OCI-LY7 (cell line): Measurements from ENCODE around the gene GALNT17. TPM values are rescaled to one million over a fixed set of nuclear protein-coding genes. Genes with fewer than 3 reads are reported as not detected.

Source experiments
- BruUV-seq: library from RNA; stranded (reverse); fragments of 400-500 nt; replicated peaks from 2 replicates; lab custom pipeline; 2021; lab: Mats Ljungman, UMichigan
- CTCF ChIA-PET: fragments of 300-600 bp; sonication (Branson Sonifier 250); formaldehyde crosslinking; loops from one replicate; lab custom pipeline; 2022; ENCODE audit warnings: antibody characterized with exemption; ENCODE audit not compliant: unreplicated experiment; lab: Charles Lee
- POLR2A ChIA-PET: fragments of 300-600 bp; sonication (Branson Sonifier 250); formaldehyde crosslinking; loops from one replicate; lab custom pipeline; 2022; ENCODE audit warnings: antibody characterized with exemption; lab: Charles Lee
- DNase-seq: peaks from one replicate; pipeline ENCODE4 v3.0.0-alpha.2; 2015; ENCODE audit warnings: low spot score
- H2AFZ ChIP-seq: fragments of 200-600 bp; sonication (generic), shearing (Covaris generic); 2 replicates; pipeline ENCODE4 v1.6.1; 2014; ENCODE audit warnings: mild to moderate bottlenecking, antibody characterized with exemption, low read length, moderate library complexity
- H3K27ac ChIP-seq: fragments of 200-600 bp; sonication (generic); 2 replicates; pipeline ENCODE4 v1.5.1; 2014; ENCODE audit warnings: mixed run types, low read depth, mild to moderate bottlenecking, moderate library complexity, low read length, inconsistent platforms; ENCODE audit not compliant: poor library complexity, severe bottlenecking
- H3K36me3 ChIP-seq: fragments of 200-600 bp; sonication (generic); 2 replicates; pipeline ENCODE4 v1.6.1; 2014; ENCODE audit warnings: mild to moderate bottlenecking, antibody characterized with exemption, low read length, moderate library complexity, mixed read lengths; ENCODE audit not compliant: insufficient read depth
- H3K4me1 ChIP-seq: fragments of 200-600 bp; sonication (generic); 2 replicates; pipeline ENCODE4 v1.5.1; 2014; ENCODE audit warnings: mild to moderate bottlenecking, low read length; ENCODE audit not compliant: insufficient read depth, poor library complexity, severe bottlenecking
- H3K4me2 ChIP-seq: fragments of 200-600 bp; sonication (generic); 2 replicates; pipeline ENCODE4 v1.6.1; 2014; ENCODE audit warnings: mild to moderate bottlenecking, low read length
- H3K4me3 ChIP-seq: fragments of 200-600 bp; sonication (generic); 2 replicates; pipeline ENCODE4 v1.5.1; 2014; ENCODE audit warnings: mild to moderate bottlenecking, low read depth, low read length; ENCODE audit not compliant: poor library complexity, severe bottlenecking
- H3K79me2 ChIP-seq: fragments of 200-600 bp; sonication (generic); 2 replicates; pipeline ENCODE4 v1.6.1; 2016; ENCODE audit warnings: low read depth, mild to moderate bottlenecking, low read length, moderate library complexity, mixed read lengths; ENCODE audit not compliant: insufficient read depth
- H3K9me2 ChIP-seq: fragments of 200-600 bp; sonication (generic); 2 replicates; pipeline ENCODE4 v1.6.1; 2016; ENCODE audit warnings: mild to moderate bottlenecking, low read length, mixed read lengths; ENCODE audit not compliant: insufficient read depth
- H3K9me3 ChIP-seq: fragments of 200-600 bp; sonication (generic); 2 replicates; pipeline ENCODE4 v1.6.1; 2014; ENCODE audit warnings: mild to moderate bottlenecking, mixed run types, low read length, mixed read lengths
- H4K20me1 ChIP-seq: fragments of 200-600 bp; sonication (generic); 2 replicates; pipeline ENCODE4 v1.6.1; 2014; ENCODE audit warnings: mild to moderate bottlenecking, antibody characterized with exemption, low read length, moderate library complexity, mixed read lengths; ENCODE audit not compliant: insufficient read depth
- CTCF ChIP-seq: fragments of 200-600 bp; sonication (generic); conservative IDR thresholded peaks from 2 replicates; pipeline ENCODE4 v1.5.1; 2014; ENCODE audit warnings: mild to moderate bottlenecking, antibody characterized with exemption, low read length, moderate library complexity, mixed read lengths
- EZH2phosphoT487 ChIP-seq: fragments of 200-600 bp; sonication (generic); IDR thresholded peaks from 2 replicates; pipeline ENCODE4 v1.6.1; 2018; ENCODE audit warnings: low read depth, borderline replicate concordance, mild to moderate bottlenecking, mixed run types, antibody characterized with exemption, low read length, moderate library complexity, mixed read lengths
- intact Hi-C: fragments of 100-400 bp; cut with micrococcal nuclease; formaldehyde crosslinking; loops from one replicate; pipeline ENCODE4 v1.10.0; 2022; ENCODE audit not compliant: unreplicated experiment
- total RNA-seq, 2 experiments: library from RNA; depleted of rRNA in 1 of 2; stranded (reverse); fragments of >200 nt in 1 of 2; shearing (Covaris generic) in 1 of 2; gene quantifications; 2 replicates each; pipeline ENCODE4 v1.2.3, GENCODE V29; 2014 to 2022

Gene GALNT17
- total RNA-seq, 2 experiments from 2014 or later = not detected

- H3K4me2 ChIP-seq = no peak overlapping the region
- POLR2A ChIA-PET = no interaction called here
- H2AFZ ChIP-seq = no peak overlapping the region
- H4K20me1 ChIP-seq = no peaks in the 10 kb centered on the region
- CTCF ChIA-PET = no interaction called here
- H3K4me1 ChIP-seq = no peaks in the 10 kb centered on the region
- H3K36me3 ChIP-seq = no peaks in the 10 kb centered on the region
- TF ChIP-seq CTCF (no peak), EZH2phosphoT487 (no peak)
- H3K9me2 ChIP-seq = no peaks in the 10 kb centered on the region
- intact Hi-C loops = no loop called here
- no peaks in the 10 kb centered on the region for H3K79me2 ChIP-seq
- no TSS peak for BruUV-seq
- no peaks in the 10 kb centered on the region for H3K9me3 ChIP-seq
- no peak overlapping the region for H3K27ac ChIP-seq
- DNase-seq = no peak
- no peak overlapping the region for H3K4me3 ChIP-seq
These were observed 140.9 kb downstream of the GALNT17 start for GRCh38 chr7:71272509-71273490.

GRCh38 chr7:71278257-71278656 is 146.3 kb downstream of the GALNT17 start:
- no peak overlapping the region for H3K4me3 ChIP-seq
- H3K4me2 ChIP-seq = no peak overlapping the region
- no TSS peak for BruUV-seq
- H2AFZ ChIP-seq = no peak overlapping the region
- H3K4me1 ChIP-seq = no peaks in the 10 kb centered on the region
- no peaks in the 10 kb centered on the region for H3K9me2 ChIP-seq
- no peaks in the 10 kb centered on the region for H3K9me3 ChIP-seq
- no peak for DNase-seq
- H3K79me2 ChIP-seq = no peaks in the 10 kb centered on the region
- H3K27ac ChIP-seq = no peak overlapping the region
- no peaks in the 10 kb centered on the region for H4K20me1 ChIP-seq
- intact Hi-C loops = no loop called here
- H3K36me3 ChIP-seq = no peaks in the 10 kb centered on the region
- TF ChIP-seq CTCF (no peak), EZH2phosphoT487 (no peak)
- ChIA-PET CTCF (no interaction called here), POLR2A (no interaction called here)

GRCh38 chr7:71281261-71281660 is 149.3 kb downstream of the GALNT17 start:
- TF ChIP-seq EZH2phosphoT487 = no peak
- no peak for TF ChIP-seq CTCF
- H2AFZ ChIP-seq = no peak overlapping the region
- intact Hi-C loops = no loop called here

More at GRCh38 chr7:71281261-71281660, 149.3 kb downstream of the GALNT17 start:
- no peaks in the 10 kb centered on the region for H3K9me3 ChIP-seq
- H3K9me2 ChIP-seq = no peaks in the 10 kb centered on the region
- no peaks in the 10 kb centered on the region for H3K36me3 ChIP-seq
- ChIA-PET POLR2A (no interaction called here), CTCF (no interaction called here)
- BruUV-seq = no TSS peak
- no peak overlapping the region for H3K4me3 ChIP-seq
- H4K20me1 ChIP-seq = no peaks in the 10 kb centered on the region
- no peak for DNase-seq
- H3K4me1 ChIP-seq = no peaks in the 10 kb centered on the region
- no peaks in the 10 kb centered on the region for H3K79me2 ChIP-seq
- no peak overlapping the region for H3K4me2 ChIP-seq
- no peak overlapping the region for H3K27ac ChIP-seq
